Activated CD4-positive, alpha-beta memory T cell treated with anti-CD3 and anti-CD28 coated beads for 36 hours (primary cell): ENCODE data around the gene PTPRN2. TPM values are rescaled to one million over a fixed set of nuclear protein-coding genes. Genes with fewer than 3 reads are reported as not detected.
"Not testable (repeated sequence)": the region's sequence is repeated elsewhere in the genome, so short reads cannot be mapped to it uniquely, and the experiment has no call there.

Source experiments
- CTCF ChIA-PET: fragments of 350-600 bp; sonication (Branson Sonifier 250); formaldehyde crosslinking; loops from one replicate; lab custom pipeline; 2021; ENCODE audit warnings: antibody characterized with exemption, inconsistent platforms; lab: Charles Lee
- POLR2A ChIA-PET: fragments of 350-600 bp; sonication (Branson Sonifier 250); formaldehyde crosslinking; loops from one replicate; lab custom pipeline; 2021; ENCODE audit warnings: antibody characterized with exemption; lab: Charles Lee
- DNase-seq: peaks from one replicate; pipeline ENCODE4 v3.0.0-alpha.2; 2020
- H3K27ac Mint-ChIP-seq: one replicate; pipeline ENCODE4 v1.8.0; 2021; ENCODE audit warnings: mixed read lengths
- H3K27me3 Mint-ChIP-seq: one replicate; pipeline ENCODE4 v1.8.0; 2021; ENCODE audit warnings: mixed read lengths
- H3K36me3 Mint-ChIP-seq: one replicate; pipeline ENCODE4 v1.8.0; 2021; ENCODE audit warnings: mixed read lengths
- H3K4me1 Mint-ChIP-seq: one replicate; pipeline ENCODE4 v1.8.0; 2021; ENCODE audit warnings: low read depth, mixed read lengths
- H3K4me3 Mint-ChIP-seq: one replicate; pipeline ENCODE4 v1.8.0; 2021; ENCODE audit warnings: mild to moderate bottlenecking, mixed read lengths
- H3K9me3 Mint-ChIP-seq: one replicate; pipeline ENCODE4 v1.8.0; 2021; ENCODE audit warnings: mixed read lengths
- intact Hi-C: fragments of 100-400 bp; cut with micrococcal nuclease; formaldehyde crosslinking; loops from one replicate; pipeline ENCODE4 v1.15.1; 2023
- total RNA-seq, 2 experiments: library from RNA; stranded (reverse); gene quantifications; one replicate each; pipeline ENCODE4 v1.2.3, GENCODE V29; 2021

The PTPRN2 gene
- total RNA-seq, 2 experiments from 2014 or later: 0.51 to 0.64 TPM

DNA sequence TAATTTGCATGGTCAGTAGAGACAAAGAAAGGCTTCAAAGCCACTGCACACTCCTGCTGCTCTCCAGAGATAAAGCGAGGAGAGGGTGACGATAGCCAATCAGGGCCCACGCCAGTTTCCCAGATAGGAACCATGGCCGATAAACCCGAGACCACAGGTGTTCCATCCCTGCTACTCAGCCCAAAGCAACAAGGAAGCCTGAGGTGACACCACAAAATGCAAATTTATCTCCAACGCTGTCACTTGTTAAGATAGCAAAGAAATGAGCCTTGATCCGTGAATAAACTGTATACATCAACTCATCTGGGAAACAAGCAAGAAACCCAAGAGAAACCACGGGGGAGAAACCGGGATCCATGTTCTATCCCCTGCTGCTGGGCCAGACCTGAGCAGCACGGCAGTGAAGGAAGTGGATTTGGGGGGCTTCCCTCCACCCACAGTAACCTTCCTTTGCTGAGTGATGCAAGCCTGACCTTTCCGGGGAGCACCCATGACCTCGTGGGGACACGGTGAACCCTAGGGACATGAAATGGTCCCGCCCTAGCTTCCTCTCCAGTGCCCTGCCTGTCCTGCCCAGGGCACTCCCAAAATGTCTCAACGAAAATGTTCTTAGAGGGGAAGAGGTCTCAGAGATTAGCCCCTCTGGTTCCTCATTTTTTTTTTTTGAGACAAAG lies 164.6 kb downstream of the PTPRN2 start:
- Mint-ChIP-seq H3K27ac (no peak overlapping the region), H3K9me3 (peaks cover 3% of the 10 kb centered on the region), H3K4me3 (no peak overlapping the region), H3K36me3 (no peaks in the 10 kb centered on the region), H3K4me1 (no peaks in the 10 kb centered on the region), H3K27me3 (no peaks in the 10 kb centered on the region)
- intact Hi-C loops: no loop called here
- DNase-seq: no peak
- POLR2A ChIA-PET: interaction anchor here (0.6 kb wide), 1 partner anchor 141 kb away, joined by 3 read pairs; no protein-coding TSS in a partner anchor
- CTCF ChIA-PET: no interaction called here

DNA sequence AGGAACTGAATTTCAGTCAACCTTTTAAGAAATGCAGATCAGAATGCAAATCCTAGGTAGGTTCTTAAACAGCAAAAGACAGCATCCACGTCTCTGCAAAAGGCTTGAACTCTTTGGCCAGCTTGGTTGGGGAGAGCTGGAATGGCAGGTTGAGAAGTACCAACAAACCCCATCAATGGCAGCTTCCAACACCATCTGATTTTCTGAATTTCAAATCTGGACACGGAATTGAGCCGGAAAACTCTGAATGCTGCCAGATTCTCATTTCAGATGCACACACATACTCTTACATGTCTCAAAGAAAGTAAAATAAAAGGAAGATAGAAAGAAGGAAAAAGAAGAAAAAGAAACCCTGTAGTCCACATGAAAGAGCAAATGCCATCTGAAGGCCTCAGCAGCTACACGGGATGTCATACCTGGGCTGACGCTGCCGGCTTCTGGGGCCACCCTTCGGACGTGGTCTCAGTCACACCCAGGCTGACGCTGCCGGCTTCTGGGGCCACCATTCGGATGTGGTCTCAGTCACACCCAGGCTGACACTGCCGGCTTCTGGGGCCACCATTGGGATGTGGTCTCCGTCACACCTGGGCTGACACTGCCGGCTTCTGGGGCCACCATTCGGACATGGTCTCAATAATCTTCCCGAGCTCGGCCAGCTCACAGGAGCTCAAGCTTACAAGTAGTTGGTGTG lies 165.3 kb downstream of the PTPRN2 start:
- Mint-ChIP-seq H3K4me3 (no peak overlapping the region), H3K4me1 (no peaks in the 10 kb centered on the region), H3K36me3 (no peaks in the 10 kb centered on the region), H3K9me3 (peaks cover 7% of the 10 kb centered on the region), H3K27ac (no peak overlapping the region), H3K27me3 (no peaks in the 10 kb centered on the region)
- intact Hi-C loops: no loop called here
- ChIA-PET POLR2A (no interaction called here), CTCF (no interaction called here)
- no peak for DNase-seq

- H3K27me3 Mint-ChIP-seq: no peaks in the 10 kb centered on the region
- peaks cover 12% of the 10 kb centered on the region for H3K9me3 Mint-ChIP-seq
- intact Hi-C loops: no loop called here
- ChIA-PET POLR2A (no interaction called here), CTCF (interaction anchor here (0.8 kb wide), 1 partner anchor 47 kb away, joined by 3 read pairs; no protein-coding TSS in a partner anchor)
- no peaks in the 10 kb centered on the region for H3K4me1 Mint-ChIP-seq
- no peak for DNase-seq
- no peak overlapping the region for H3K27ac Mint-ChIP-seq
- no peaks in the 10 kb centered on the region for H3K36me3 Mint-ChIP-seq
- H3K4me3 Mint-ChIP-seq: no peak overlapping the region
Observed at GRCh38 chr7:158421361-158421760, 166.3 kb downstream of the PTPRN2 start.

DNA sequence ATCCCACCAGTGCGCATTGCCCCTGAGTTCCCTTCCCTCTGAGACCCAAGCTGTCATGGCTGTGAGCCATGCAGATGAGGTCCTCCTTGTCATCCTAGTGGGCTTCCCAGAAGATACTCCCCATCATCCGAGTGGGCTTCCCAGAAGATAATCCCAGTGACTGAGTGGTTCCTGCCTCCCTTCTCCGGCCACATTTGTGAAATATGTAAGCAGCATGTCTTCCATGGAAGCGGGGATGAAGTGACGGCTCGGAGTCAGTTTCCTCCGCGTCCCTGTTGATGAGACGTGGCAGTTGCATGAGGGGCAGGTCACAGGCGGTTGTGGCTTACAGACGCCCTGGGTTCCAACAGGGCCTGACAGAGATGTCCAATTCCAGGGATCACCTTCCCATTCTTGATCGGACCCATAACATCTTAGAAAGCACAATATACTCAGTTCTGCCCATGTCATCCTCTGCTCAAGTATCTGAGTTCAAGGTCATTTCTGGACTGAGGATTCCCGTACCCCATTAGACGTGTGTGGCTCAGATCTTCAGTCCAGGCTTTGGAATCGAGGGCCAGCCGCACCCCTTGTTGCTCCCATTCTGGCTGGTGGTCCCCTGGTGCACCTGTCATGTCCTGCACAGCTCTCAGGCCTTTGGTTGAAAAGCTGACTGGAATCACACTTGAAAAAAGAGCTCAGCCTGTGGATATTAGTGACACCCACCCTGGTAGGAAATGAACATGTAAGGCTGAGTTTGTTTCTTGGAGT lies 166.9 kb downstream of the PTPRN2 start:
- ChIA-PET POLR2A (interaction anchor here (0.7 kb wide), 1 partner anchor 315 kb away, joined by 3 read pairs; no protein-coding TSS in a partner anchor), CTCF (interaction anchor here (0.8 kb wide), 1 partner anchor 48 kb away, joined by 3 read pairs; no protein-coding TSS in a partner anchor)
- Mint-ChIP-seq H3K27ac (no peak overlapping the region), H3K4me3 (no peak overlapping the region), H3K36me3 (no peaks in the 10 kb centered on the region), H3K9me3 (peaks cover 12% of the 10 kb centered on the region), H3K4me1 (no peaks in the 10 kb centered on the region), H3K27me3 (no peaks in the 10 kb centered on the region)
- intact Hi-C loops: no loop called here
- no peak for DNase-seq

DNA sequence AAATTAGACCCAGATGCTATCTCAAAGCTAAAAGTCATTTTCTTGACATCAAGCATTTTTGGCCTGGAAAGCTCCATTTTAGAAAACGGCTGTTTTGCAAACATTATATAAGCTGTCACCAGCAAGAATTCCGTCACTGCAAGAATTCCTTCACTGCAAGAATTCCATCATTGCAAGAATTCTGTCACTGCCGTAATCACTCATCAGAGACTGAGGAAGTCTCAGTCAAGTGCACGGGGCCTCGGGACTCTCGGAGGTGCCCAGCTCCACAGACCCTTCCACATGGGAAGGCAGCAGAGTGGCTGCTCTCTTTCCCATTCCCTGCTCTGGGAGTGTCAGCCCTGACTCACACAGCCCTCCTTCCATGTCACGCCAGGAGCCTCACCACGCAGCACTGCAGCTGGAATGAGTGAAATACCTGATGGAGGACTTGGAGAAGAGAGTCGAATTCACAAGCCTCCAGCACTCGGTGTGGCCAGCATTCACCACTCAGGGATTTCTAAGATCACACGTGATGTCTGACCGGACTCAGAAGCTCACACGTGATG lies 168.3 kb downstream of the PTPRN2 start:
- POLR2A ChIA-PET: no interaction called here
- H3K9me3 Mint-ChIP-seq: peaks cover 12% of the 10 kb centered on the region
- H3K36me3 Mint-ChIP-seq: no peaks in the 10 kb centered on the region
- no peak for DNase-seq
- no peaks in the 10 kb centered on the region for H3K4me1 Mint-ChIP-seq
- intact Hi-C loops: no loop called here
- no peak overlapping the region for H3K27ac Mint-ChIP-seq
- H3K4me3 Mint-ChIP-seq: no peak overlapping the region
- CTCF ChIA-PET: no interaction called here
- no peaks in the 10 kb centered on the region for H3K27me3 Mint-ChIP-seq

DNA sequence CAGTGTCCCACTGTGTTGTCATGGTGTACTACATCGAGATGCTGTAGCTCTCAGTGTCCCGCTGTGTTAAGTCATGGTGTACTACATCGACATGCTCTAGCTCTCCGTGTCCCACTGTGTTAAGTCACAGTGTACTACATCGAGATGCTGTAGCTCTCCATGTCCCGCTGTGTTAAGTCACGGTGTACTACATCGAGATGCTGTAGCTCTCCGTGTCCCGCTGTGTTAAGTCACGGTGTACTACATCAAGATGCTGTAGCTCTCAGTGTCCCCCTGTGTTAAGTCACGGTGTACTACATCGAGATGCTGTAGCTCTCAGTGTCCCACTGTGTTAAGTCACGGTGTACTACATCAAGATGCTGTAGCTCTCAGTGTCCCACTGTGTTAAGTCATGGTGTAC lies 169.2 kb downstream of the PTPRN2 start:
- CTCF ChIA-PET, intact Hi-C loops, H3K4me1 Mint-ChIP-seq, H3K36me3 Mint-ChIP-seq, DNase-seq, H3K27me3 Mint-ChIP-seq, POLR2A ChIA-PET, H3K27ac Mint-ChIP-seq, H3K4me3 Mint-ChIP-seq: not testable (repeated sequence)
- peaks cover 12% of the 10 kb centered on the region for H3K9me3 Mint-ChIP-seq

GRCh38 chr7:158416283-158416933 lies 171.2 kb downstream of the PTPRN2 start:
- DNase-seq: peak; percentile 2
- CTCF ChIA-PET: no interaction called here
- POLR2A ChIA-PET: no interaction called here
- H3K27me3 Mint-ChIP-seq: no peaks in the 10 kb centered on the region
- H3K4me3 Mint-ChIP-seq: no peak overlapping the region
- no peaks in the 10 kb centered on the region for H3K4me1 Mint-ChIP-seq
- peaks cover 12% of the 10 kb centered on the region for H3K9me3 Mint-ChIP-seq
- no peaks in the 10 kb centered on the region for H3K36me3 Mint-ChIP-seq
- H3K27ac Mint-ChIP-seq: no peak overlapping the region
- intact Hi-C loops: no loop called here

GRCh38 chr7:158415316-158415715 lies 172.3 kb downstream of the PTPRN2 start:
- Mint-ChIP-seq H3K4me3 (no peak overlapping the region), H3K27ac (no peak overlapping the region), H3K9me3 (peaks cover 12% of the 10 kb centered on the region), H3K27me3 (no peaks in the 10 kb centered on the region), H3K36me3 (no peaks in the 10 kb centered on the region), H3K4me1 (no peaks in the 10 kb centered on the region)
- ChIA-PET POLR2A (no interaction called here), CTCF (no interaction called here)
- intact Hi-C loops: no loop called here
- DNase-seq: no peak

GRCh38 chr7:158414486-158414961 lies 173.1 kb downstream of the PTPRN2 start:
- intact Hi-C loops: no loop called here
- peak; percentile 1 for DNase-seq
- CTCF ChIA-PET: no interaction called here
- Mint-ChIP-seq H3K4me3 (no peak overlapping the region), H3K4me1 (no peaks in the 10 kb centered on the region), H3K27me3 (no peaks in the 10 kb centered on the region), H3K9me3 (peaks cover 12% of the 10 kb centered on the region), H3K36me3 (no peaks in the 10 kb centered on the region), H3K27ac (no peak overlapping the region)
- POLR2A ChIA-PET: no interaction called here

GRCh38 chr7:158414002-158414401 lies 173.6 kb downstream of the PTPRN2 start:
- POLR2A ChIA-PET: no interaction called here
- Mint-ChIP-seq H3K4me3 (no peak overlapping the region), H3K4me1 (no peaks in the 10 kb centered on the region), H3K9me3 (peaks cover 12% of the 10 kb centered on the region), H3K36me3 (no peaks in the 10 kb centered on the region), H3K27ac (no peak overlapping the region), H3K27me3 (no peaks in the 10 kb centered on the region)
- intact Hi-C loops: no loop called here
- CTCF ChIA-PET: no interaction called here
- no peak for DNase-seq

DNA sequence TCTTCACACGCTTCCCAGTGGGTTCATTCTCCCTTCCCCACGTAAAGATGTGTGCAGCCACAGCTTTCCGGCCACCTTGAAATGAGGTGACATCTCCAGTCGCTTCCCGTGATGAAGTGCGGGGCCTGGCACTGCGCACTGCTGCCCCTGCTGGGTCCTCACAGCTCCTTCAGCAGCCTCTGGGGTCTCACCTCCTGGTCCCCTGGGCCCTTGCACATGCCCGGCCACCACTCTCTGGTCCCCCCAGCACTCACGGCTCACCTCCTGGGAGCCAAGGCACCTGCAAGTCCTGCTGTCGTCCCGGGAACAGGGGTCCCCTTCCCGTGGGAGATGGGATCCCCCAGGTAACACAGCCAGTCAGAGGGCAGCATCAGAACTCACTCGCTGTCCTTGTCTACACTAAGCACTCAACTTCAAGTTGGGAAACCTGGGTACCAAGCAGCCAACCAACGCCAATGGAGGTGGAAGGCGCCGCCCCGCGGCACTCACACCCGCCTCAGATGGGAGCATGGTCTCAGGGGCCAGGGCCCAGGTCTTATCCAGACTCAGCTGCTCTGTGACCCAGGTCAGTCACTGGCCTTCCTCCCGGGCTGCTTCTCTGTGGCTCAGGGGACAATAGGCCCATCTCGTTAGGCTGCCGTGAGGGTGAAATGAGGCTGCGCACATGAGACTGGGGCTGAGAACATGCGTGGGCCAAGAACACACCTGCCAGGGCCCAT lies 176.2 kb downstream of the PTPRN2 start:
- Mint-ChIP-seq H3K36me3 (no peaks in the 10 kb centered on the region), H3K27me3 (no peaks in the 10 kb centered on the region), H3K27ac (no peak overlapping the region), H3K4me3 (no peak overlapping the region), H3K9me3 (no peaks in the 10 kb centered on the region), H3K4me1 (no peaks in the 10 kb centered on the region)
- intact Hi-C loops: no loop called here
- CTCF ChIA-PET: no interaction called here
- no peak for DNase-seq
- POLR2A ChIA-PET: no interaction called here
